CD4-positive, alpha-beta T cell treated with Interleukin-10 for 1 hour (primary cell): ENCODE results near the gene AK8.
A peak's percentile ranks its signal among the peaks of the same experiment; 100 is the strongest.

Source experiments
- DNase-seq: peaks from one replicate; pipeline ENCODE4 v3.0.0-alpha.2; 2020

Gene AK8

GRCh38 chr9:132824951-132825350 lies 53.1 kb downstream of the AK8 start:
- no peak for DNase-seq

DNA sequence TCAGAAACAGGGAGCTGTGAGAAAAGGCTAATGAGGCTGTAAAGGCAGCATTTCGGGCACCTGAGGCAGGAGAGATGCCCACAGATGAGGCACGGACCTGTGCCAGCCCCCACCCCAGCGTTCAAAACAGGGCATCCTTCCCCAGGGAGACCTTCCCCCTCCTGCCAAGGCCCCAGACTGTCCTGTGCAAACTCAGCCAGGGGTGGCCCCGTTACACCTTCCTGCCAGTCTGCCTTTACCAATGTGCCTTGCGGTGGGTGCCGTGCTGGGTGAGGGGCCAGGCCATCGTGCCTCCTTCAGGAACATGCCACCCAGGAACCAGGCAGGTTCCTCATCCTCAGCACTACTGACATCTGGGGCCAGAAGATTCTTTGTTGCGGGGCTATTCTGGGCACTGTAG lies 53.9 kb downstream of the AK8 start:
- DNase-seq = no peak

- DNase-seq = no peak
Observed at GRCh38 chr9:132823370-132824145, 54.5 kb downstream of the AK8 start.

GRCh38 chr9:132820169-132820944 lies 57.7 kb downstream of the AK8 start:
- DNase-seq = no peak

- DNase-seq = no peak
Observed at GRCh38 chr9:132818588-132818987, 59.5 kb downstream of the AK8 start.

DNA sequence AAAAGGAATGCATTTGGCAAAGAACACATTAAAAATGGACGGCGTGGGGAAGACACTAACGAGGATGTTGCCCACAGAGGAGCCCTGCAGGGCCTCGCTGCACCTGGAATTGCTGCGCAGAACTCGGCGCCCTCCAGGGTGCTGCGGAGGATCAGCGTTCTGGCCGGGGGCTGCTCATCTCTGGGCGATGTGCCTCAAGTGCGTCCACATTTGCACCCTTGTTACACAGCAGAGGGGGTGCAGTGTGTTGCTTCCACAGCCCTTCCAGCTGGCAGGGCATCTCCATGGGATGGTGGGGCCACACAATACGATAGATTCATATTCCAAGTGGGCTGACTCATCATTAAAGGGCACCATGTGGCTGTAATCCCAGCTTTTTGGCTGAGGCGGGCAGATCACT lies 63.1 kb downstream of the AK8 start:
- no peak for DNase-seq

DNA sequence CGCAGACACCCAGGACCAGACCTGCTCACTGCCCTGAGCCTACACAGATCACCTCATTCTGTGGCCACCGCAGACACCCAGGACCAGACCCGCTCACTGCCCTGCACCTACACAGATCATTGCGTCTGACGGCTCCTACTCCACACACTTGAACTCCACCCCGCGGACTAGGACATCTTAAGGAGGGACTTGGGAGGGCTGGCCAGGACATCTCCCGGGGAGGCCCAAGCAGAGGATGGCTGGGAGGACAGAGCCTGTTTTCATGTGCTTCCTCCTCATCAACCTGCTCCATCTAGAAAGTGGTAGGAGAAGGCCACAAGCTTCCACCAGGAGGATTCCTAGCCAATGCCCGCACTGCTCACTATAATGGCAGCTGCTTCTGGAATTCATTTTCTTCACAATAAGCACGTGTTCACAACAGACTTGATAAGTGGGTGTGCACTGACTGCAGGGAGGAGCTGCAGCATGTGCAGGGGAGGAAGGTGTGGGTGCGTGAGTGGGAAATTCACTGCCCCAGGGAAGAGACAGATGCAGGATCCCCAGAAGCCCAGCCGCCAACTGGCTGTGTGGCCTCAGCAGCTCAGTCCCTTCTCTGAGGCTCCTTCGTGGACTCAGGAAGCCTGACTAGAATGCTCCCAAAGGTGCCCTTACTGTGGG lies 64.8 kb downstream of the AK8 start:
- no peak for DNase-seq

- no peak for DNase-seq
Observed at GRCh38 chr9:132811985-132812384, 66.1 kb downstream of the AK8 start.

- DNase-seq = no peak
Observed at GRCh38 chr9:132810314-132810713, 67.8 kb downstream of the AK8 start.

- no peak for DNase-seq
Observed at GRCh38 chr9:132809677-132810271, 68.3 kb downstream of the AK8 start.

GRCh38 chr9:132808645-132809044 lies 69.4 kb downstream of the AK8 start:
- no peak for DNase-seq

GRCh38 chr9:132806723-132807421 lies 71.2 kb downstream of the AK8 start:
- DNase-seq = no peak

DNA sequence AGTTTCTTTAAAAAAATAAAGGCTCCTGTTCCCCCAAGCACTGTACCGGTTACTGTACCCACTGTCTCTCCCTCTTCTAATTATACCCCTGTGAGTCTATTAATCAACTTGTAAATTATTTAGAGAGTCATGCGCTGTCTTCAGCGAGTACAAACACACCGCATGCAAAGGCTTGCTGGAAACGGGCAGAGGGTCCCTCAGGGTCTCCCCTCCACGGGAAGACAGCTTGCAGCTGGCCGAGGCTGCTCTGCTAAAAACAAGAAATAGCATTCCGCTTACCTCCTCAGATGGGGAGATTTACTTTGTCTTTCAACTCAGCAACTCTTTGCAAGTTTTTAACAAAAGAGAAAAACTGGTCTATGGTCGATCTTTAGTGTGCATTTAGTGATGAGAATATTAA lies 71.8 kb downstream of the AK8 start:
- DNase-seq = no peak

DNA sequence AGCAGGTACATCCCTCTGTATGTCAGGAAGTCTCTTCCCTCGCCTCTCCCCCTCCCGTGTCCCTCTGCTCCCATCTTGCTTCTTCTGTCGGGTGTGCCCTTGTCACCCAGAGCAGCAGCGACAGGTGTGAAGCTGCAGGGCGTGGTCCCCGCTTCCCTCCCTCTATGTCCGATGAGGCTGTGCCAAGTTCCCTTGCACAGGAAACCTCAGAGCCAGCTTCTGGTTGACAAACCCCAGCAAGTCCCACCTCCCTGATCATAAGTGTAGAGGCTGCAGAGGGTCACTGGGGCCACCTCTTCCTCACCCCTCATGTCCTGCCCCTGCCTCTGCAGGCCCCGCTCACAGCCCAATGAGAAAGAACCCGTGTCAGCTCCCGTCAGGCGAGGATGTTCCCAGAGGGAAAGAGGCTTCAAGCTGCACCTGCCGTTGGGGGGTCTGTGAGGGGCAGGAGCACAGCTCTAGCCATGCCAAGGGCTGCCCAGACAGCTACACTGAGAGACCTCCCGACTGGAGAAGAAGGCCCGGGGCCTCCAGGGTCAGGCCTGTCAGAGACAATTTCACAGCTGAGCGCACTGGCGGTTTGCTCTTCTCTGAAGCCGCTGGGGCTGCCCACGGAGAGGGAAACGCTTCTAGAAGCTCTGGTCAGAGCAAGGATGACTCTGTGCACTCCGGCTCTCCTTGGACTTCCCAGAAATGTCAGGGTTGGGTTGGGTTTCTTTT lies 73.3 kb downstream of the AK8 start:
- DNase-seq = peak; percentile 23

DNA sequence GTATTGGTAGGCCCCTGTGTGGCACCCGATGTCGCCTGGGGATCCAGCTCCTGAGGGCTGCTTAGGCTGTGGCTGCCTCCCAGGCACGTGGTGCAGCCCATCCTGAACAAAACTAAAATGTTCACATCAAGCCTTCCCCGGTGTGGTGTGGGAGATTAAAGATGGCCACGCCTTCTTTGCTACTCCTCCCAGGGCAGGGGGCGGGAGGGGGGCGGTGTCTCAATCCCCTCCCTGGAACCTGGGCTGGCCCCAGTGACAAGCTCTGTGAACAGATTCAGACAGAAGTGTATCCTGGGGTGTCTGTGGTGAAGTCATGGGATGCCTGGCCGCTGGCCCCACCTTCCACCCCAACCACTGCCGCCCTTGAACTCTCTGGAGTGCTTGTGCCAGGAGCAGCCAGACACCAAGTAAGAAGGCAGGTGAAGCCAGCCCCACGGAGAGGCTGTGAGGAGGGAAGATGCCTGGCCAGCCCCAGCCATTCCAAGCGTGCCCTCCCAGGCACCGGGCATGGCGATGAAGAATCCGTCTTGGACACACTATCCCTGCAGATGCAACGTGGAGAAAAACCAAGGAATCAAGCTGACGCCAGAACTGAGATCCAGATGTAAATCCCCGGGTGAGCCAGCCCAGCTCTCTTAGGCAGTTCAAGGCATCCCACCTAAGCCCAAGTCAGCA lies 75.8 kb downstream of the AK8 start:
- no peak for DNase-seq

- no peak for DNase-seq
Observed at GRCh38 chr9:132801659-132802058, 76.4 kb downstream of the AK8 start.

DNA sequence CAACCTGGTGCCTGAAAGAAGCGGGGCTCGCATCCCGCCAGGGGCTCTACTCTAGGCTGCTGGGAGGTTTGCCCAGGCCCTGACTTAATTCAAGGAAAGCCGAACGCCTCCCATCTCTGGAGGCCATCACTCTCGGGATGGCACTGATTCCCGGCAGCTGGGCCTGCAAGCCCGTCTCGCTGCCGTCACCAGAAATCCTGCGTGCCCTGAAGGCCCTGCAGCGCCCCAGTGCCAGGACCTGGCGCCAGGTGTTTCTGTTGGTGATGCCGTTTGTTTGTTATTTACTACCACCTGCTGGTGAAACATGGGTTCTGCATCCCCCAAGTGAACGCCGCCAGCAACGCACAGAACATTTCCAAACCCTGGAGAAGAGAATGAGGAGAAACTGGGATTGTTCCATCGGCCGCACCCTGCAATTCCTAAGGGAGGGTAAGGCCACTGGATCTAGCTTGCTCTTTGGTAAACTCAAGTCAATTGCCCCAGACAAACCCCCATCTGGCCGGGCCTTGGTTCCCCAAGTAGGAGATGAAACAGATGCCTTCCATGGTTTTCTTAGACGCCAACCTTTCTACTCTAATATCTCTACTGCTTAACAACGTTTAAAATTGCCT lies 77.9 kb downstream of the AK8 start:
- peak; percentile 78 for DNase-seq

DNA sequence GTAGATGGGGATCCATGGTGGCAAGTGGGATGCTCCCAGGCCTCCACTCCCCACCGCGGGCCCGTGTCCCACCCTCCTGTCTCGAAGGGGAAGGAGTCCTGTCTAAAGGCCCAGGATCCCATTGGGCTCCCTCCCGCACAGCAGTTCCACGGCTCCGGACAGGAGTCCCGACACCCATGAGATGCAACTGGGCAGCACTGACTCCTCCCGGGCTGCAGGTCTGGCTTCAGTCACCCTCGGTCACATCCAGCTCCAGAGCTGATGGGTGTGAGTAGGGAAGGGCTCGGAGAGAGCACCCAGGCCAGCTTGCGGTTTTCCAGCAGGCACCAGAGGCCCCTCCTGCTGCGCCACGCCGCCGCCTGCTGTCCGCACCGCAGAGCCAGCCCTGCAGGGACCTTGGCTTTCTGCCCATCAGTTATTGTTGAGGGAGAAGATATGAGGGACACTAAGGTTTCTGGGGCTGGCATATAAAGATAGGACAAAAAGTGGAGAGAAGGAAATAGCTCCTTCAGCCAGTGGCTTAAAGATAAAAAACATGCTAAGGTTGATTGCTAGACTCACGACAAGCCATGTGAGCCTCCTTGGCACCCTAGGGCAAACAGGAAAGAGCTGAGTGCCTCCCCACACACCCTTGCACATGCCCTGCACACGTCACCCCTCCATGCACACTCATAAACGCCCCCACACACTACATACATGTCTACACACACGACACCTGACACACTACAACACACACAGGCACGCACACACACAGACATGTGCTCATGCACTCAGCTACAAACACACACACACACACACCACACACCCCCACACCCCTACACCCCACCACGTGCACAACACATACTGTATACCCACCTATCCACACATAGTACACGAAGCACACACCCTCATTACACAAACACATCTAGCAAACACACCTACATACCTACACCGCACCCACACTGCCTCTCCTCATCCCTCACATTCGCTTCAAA lies 79.0 kb downstream of the AK8 start:
- no peak for DNase-seq

GRCh38 chr9:132797861-132798659 lies 80.0 kb downstream of the AK8 start:
- no peak for DNase-seq
